Astrocyte of the cerebellum (primary cell): ENCODE data around the gene R3HDM2.
A peak's percentile ranks its signal among the peaks of the same experiment; 100 is the strongest.

Experiments used
- DNase-seq: peaks from one replicate; pipeline ENCODE4 v3.0.0-alpha.2; 2011; ENCODE audit warnings: low read depth
- H3K4me3 ChIP-seq: 2 replicates; pipeline ENCODE4 v1.5.1; 2011; ENCODE audit warnings: mild to moderate bottlenecking, low read depth, low read length, moderate library complexity
- in situ Hi-C: cut with HindIII; loops from 2 replicates; pipeline ENCODE4 v1.10.0; 2017; ENCODE audit warnings: low sequenced_read_pairs
- TF ChIP-seq, protein P1 (sequence below): IDR thresholded peaks from 2 replicates; pipeline ENCODE4 v1.5.1; 2012; ENCODE audit warnings: low read length, low read depth, moderate library complexity, mild to moderate bottlenecking; ENCODE audit errors: missing control alignments

The R3HDM2 gene

DNA sequence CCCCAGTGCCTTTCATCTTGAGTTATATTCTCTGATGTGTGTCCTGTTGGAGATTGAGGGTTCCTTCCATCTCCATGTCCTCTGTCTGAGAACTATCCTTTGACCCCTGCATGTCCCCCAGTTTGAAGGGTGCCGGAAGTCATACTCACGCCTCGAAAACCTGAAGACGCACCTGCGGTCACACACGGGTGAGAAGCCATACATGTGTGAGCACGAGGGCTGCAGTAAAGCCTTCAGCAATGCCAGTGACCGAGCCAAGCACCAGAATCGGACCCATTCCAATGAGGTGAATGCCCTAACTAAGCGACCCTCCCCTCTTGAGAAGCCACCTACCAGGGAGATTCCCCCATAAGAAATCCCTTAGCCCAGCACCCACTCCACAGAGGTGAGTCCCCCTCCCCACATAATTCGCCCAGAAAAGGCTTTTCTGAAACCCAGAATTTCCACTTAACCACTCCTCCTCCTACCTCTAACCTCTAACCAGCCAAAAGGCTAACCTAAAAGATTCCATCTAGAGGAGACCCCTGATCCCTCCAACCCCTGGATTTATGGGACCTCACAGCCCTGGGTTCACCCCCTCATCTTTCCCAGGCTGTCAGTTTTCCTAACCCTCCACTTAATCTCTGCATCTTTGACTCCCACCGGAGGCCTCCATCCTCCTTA is 36.5 kb upstream of the R3HDM2 start:
- DNase-seq = no peak
- in situ Hi-C loops = loop anchor here (25.0 kb wide), 1 partner anchor 155 kb away; no protein-coding TSS in a partner anchor
- H3K4me3 ChIP-seq = no peak overlapping the region
- TF ChIP-seq, protein P1, sequence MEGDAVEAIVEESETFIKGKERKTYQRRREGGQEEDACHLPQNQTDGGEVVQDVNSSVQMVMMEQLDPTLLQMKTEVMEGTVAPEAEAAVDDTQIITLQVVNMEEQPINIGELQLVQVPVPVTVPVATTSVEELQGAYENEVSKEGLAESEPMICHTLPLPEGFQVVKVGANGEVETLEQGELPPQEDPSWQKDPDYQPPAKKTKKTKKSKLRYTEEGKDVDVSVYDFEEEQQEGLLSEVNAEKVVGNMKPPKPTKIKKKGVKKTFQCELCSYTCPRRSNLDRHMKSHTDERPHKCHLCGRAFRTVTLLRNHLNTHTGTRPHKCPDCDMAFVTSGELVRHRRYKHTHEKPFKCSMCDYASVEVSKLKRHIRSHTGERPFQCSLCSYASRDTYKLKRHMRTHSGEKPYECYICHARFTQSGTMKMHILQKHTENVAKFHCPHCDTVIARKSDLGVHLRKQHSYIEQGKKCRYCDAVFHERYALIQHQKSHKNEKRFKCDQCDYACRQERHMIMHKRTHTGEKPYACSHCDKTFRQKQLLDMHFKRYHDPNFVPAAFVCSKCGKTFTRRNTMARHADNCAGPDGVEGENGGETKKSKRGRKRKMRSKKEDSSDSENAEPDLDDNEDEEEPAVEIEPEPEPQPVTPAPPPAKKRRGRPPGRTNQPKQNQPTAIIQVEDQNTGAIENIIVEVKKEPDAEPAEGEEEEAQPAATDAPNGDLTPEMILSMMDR = no peak

DNA sequence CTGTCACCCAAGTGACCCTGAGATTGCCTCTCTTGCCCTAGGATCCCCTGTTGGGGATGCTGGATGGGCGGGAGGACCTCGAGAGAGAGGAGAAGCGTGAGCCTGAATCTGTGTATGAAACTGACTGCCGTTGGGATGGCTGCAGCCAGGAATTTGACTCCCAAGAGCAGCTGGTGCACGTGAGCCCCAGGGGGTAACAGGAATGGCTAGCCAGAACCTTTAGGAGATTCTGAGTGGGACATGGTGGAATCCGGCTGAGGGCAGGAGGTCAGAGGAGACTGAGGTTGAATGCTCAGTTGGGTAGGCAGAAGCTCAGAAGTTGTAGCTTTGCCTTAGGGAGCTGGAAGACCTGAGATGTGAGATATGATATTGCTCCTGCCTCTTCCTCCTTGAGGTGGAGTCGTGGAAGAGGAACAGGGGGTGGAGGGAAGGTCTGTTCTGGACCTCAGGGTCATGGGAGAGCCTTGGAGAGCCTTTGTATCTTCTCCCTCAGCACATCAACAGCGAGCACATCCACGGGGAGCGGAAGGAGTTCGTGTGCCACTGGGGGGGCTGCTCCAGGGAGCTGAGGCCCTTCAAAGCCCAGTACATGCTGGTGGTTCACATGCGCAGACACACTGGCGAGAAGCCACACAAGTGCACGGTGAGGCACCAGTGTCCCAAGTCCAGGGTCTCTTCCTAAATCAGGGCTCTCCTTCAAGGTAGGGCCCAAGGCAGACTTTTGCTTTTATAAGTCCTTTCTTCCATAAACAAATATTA is 35.1 kb upstream of the R3HDM2 start:
- in situ Hi-C loops = loop anchor here (25.0 kb wide), 1 partner anchor 154 kb away; no protein-coding TSS in a partner anchor
- TF ChIP-seq, protein P1 = no peak
- DNase-seq = no peak
- H3K4me3 ChIP-seq = no peak overlapping the region

DNA sequence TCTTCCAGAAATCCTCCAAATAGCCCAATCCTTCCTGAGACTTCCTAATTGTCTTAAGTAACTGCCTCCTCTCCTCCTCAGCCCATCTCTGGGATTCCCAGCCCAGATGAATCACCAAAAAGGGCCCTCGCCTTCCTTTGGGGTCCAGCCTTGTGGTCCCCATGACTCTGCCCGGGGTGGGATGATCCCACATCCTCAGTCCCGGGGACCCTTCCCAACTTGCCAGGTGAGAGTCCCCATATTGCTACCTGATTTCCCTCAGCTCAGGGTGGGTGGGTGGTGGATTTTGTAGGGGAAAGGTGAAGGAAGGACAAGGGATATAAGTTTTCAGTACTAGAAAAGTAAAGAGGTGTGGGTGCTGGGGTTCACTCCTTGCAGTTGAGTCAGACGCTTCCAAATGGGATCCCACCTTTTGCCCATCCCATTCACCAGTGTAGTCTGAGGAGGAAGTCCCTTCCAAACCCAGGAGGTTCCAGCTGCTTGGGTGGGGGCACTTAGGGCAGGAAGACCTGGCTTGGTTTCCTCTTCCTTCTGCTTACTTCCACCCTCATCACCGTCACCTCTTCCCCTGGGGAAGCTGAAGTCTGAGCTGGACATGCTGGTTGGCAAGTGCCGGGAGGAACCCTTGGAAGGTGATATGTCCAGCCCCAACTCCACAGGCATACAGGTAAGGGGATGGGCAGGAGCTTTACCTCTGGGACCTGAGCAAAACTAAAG is 34.3 kb upstream of the R3HDM2 start:
- DNase-seq = no peak
- in situ Hi-C loops = loop anchor here (25.0 kb wide), 1 partner anchor 153 kb away; no protein-coding TSS in a partner anchor
- TF ChIP-seq, protein P1 = no peak

DNA sequence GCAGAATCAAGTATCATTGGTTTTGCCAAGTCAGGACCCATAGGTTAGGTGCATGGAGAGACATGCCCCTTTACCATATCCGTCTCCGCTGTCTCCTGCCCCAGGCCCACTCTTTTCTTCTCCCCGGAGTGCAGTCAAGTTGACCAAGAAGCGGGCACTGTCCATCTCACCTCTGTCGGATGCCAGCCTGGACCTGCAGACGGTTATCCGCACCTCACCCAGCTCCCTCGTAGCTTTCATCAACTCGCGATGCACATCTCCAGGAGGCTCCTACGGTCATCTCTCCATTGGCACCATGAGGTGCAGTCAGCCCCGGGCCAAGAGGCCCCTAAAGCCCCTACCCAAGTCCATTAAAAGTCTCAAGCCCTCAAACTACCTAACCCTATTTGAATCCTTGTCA is 33.7 kb upstream of the R3HDM2 start:
- H3K4me3 ChIP-seq = no peak overlapping the region
- no peak for DNase-seq
- TF ChIP-seq, protein P1 = no peak
- in situ Hi-C loops = loop anchor here (25.0 kb wide), 1 partner anchor 152 kb away; no protein-coding TSS in a partner anchor

More for the DNA sequence above, 34.3 kb upstream of the R3HDM2 start:
- H3K4me3 ChIP-seq = no peak overlapping the region

DNA sequence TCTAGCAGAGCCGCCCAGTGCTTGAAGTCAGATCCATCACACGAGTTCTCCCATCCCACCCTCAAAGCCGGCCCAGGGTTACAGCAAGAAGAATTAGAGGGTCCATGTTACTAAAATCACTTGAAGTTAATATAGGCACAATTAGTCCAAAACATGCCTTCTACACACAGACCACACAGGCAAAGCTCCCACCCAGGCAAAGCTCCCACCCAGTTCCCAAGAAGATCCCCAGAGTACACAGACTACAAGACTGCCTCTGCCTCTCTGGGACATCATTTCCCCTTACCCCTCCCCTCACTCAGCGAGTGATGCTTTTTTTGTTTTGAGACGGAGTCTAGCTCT is 32.0 kb upstream of the R3HDM2 start:
- H3K4me3 ChIP-seq = peak overlapping the region; percentile 51
- DNase-seq = no peak
- in situ Hi-C loops = loop anchor here (25.0 kb wide), 1 partner anchor 151 kb away; no protein-coding TSS in a partner anchor
- TF ChIP-seq, protein P1 = no peak

DNA sequence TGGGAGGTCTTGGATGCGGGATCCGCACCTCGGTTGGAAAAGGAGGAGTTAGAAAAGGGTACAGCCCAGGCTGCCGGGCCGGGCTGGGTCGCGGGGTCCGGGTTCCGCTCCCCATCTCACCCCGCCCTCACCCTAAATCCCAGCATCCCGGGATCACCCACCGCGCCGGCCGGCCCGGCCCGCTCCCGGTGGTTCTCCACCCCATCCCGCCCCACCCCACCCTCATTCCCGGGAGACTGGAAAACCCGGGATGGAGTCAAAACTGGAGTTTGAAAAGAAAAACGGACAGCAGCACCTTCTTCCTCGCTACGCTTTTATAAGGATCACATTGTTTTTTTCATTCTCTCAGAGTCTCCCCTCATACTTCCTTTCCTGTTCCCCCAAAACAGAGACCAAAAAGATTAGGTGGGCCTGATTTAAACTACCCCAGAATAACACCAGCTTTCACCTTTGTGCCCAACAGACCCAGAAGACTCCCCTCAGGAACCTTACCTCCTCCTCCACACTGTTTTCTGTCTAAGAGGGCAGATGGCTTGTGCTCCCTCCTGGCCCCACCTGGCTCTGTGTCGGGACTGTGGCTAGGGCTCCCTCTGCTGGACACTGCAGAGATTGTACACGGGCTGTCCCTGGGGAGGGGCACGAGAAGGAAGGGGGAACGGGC is 31.5 kb upstream of the R3HDM2 start:
- TF ChIP-seq, protein P1 = peak; percentile 96
- in situ Hi-C loops = loop anchor here (25.0 kb wide), 1 partner anchor 150 kb away; no protein-coding TSS in a partner anchor
- peak; percentile 66 for DNase-seq
- H3K4me3 ChIP-seq = peak overlapping the region; percentile 51
